Naive thymus-derived CD4-positive, alpha-beta T cell (primary cell): ENCODE results near the gene RPS27. TPM values are rescaled to one million over a fixed set of nuclear protein-coding genes. Genes with fewer than 3 reads are reported as not detected.

Experiments
- ATAC-seq: fragments of 150-1000 bp; cut with Tn5 transposase; 2 replicates; pipeline ENCODE4 v1.10.0; 2021; ENCODE audit warnings: mild to moderate bottlenecking, moderate library complexity
- CTCF ChIA-PET: fragments of 350-600 bp; sonication (Branson Sonifier 250); formaldehyde crosslinking; loops from one replicate; lab custom pipeline; 2021; ENCODE audit warnings: antibody characterized with exemption; lab: Charles Lee
- POLR2A ChIA-PET: fragments of 350-600 bp; sonication (Branson Sonifier 250); formaldehyde crosslinking; loops from one replicate; lab custom pipeline; 2021; ENCODE audit warnings: antibody characterized with exemption, inconsistent platforms; lab: Charles Lee
- DNase-seq, 9 donors: peaks; one replicate each; pipeline versions ENCODE4 v3.0.0 to v3.0.0-alpha.2; 2020 to 2022; ENCODE audit warnings: mixed read lengths in 1 of 9
- H3K27ac ChIP-seq: one replicate; pipeline ENCODE4 v1.7.0; 2013; ENCODE audit warnings: mild to moderate bottlenecking, low read depth, low read length, moderate library complexity
- H3K27me3 ChIP-seq, 2 donors: one replicate each; pipeline ENCODE4 v1.7.0; 2013; ENCODE audit warnings: low read length in 2 of 2, mild to moderate bottlenecking in 2 of 2, moderate library complexity in 2 of 2; ENCODE audit not compliant: control insufficient read depth in 2 of 2, insufficient read depth in 2 of 2
- H3K36me3 ChIP-seq, 3 experiments: 1 replicate in 2 of 3; 2 replicates in 1 of 3; pipeline ENCODE4 v1.7.0; 2013; ENCODE audit warnings: low read length in 3 of 3, mild to moderate bottlenecking in 3 of 3, moderate library complexity in 1 of 3; ENCODE audit not compliant: insufficient read depth in 3 of 3, control insufficient read depth in 2 of 3
- H3K4me1 ChIP-seq, 2 donors: one replicate each; pipeline ENCODE4 v1.7.0; 2013; ENCODE audit warnings: low read length in 2 of 2, mild to moderate bottlenecking in 2 of 2, moderate library complexity in 1 of 2; ENCODE audit not compliant: control insufficient read depth in 2 of 2, insufficient read depth in 2 of 2
- H3K4me3 ChIP-seq: 2 replicates; pipeline ENCODE4 v1.7.0; 2013; ENCODE audit warnings: mild to moderate bottlenecking, low read length
- H3K9me3 ChIP-seq, 3 experiments: 1 replicate in 2 of 3; 2 replicates in 1 of 3; pipeline ENCODE4 v1.7.0; 2013; ENCODE audit warnings: low read length in 3 of 3; ENCODE audit not compliant: control insufficient read depth in 2 of 3
- H3K27ac Mint-ChIP-seq, 9 donors: one replicate each; pipeline ENCODE4 v1.8.0; 2020 to 2022; ENCODE audit warnings: mixed read lengths in 9 of 9, mild to moderate bottlenecking in 8 of 9, moderate library complexity in 5 of 9, inconsistent platforms in 2 of 9
- H3K27me3 Mint-ChIP-seq, 5 donors: one replicate each; pipeline ENCODE4 v1.8.0; 2021 to 2022; ENCODE audit warnings: mixed read lengths in 5 of 5, mild to moderate bottlenecking in 1 of 5
- H3K36me3 Mint-ChIP-seq, 5 donors: one replicate each; pipeline ENCODE4 v1.8.0; 2020 to 2022; ENCODE audit warnings: mixed read lengths in 5 of 5, mild to moderate bottlenecking in 3 of 5, inconsistent platforms in 1 of 5
- H3K4me1 Mint-ChIP-seq, 7 donors: one replicate each; pipeline ENCODE4 v1.8.0; 2020 to 2022; ENCODE audit warnings: mixed read lengths in 7 of 7, mild to moderate bottlenecking in 3 of 7, inconsistent platforms in 1 of 7
- H3K4me3 Mint-ChIP-seq, 10 donors: one replicate each; pipeline ENCODE4 v1.8.0; 2020 to 2022; ENCODE audit warnings: mild to moderate bottlenecking in 10 of 10, mixed read lengths in 10 of 10, moderate library complexity in 6 of 10, inconsistent platforms in 2 of 10
- H3K9me3 Mint-ChIP-seq, 11 donors: one replicate each; pipeline ENCODE4 v1.8.0; 2020 to 2022; ENCODE audit warnings: mixed read lengths in 11 of 11, mild to moderate bottlenecking in 4 of 11, inconsistent platforms in 1 of 11, moderate library complexity in 1 of 11
- intact Hi-C, 2 donors: fragments of 100-400 bp; cut with micrococcal nuclease; formaldehyde crosslinking; loops; one replicate each; pipeline ENCODE4 v1.15.1; 2023
- polyA plus RNA-seq, 2 donors: library from polyadenylated mRNA; unstranded; fragments of 300-500 nt; fragmentation: Illumina TruSeq; gene quantifications; one replicate each; pipeline ENCODE4 v1.2.3, GENCODE V29; 2021
- total RNA-seq, 6 experiments: library from RNA in 5 of 6; stranded (reverse) in 5 of 6; gene quantifications; 1 replicate in 5 of 6; 2 replicates in 1 of 6; pipeline ENCODE4 v1.2.3 and lab custom pipeline; 2021 to 2026

The RPS27 gene
- 1,000 to 10,000 TPM; 2,313 to 8,530 (median 5,699) TPM for total RNA-seq
- polyA plus RNA-seq = over 10,000 TPM; 24,536 to 29,571 TPM
- 2,668 reads per million, percentile 100 among the genes with 10 or more reads in this experiment for total RNA-seq (lab: John Stamatoyannopoulos, UW)

- ATAC-seq = peak; percentile 90
- peaks cover 32 to 62% (median 44%) of the 10 kb centered on the region in 7 donors for H3K4me1 Mint-ChIP-seq
- intact Hi-C loops = loop anchor here (1.0 to 10.0 kb wide), 22 partner anchors 13 to 568 kb away; partner anchors contain the start of genes CRTC2 (in 2 of the 2), HAX1 (in 2 of the 2), JTB (in 2 of the 2) and SLC39A1 (in 2 of the 2)
- peak within 1 kb of the TSS; percentile 83 to 99 (median 96) for H3K4me3 Mint-ChIP-seq
- CTCF ChIA-PET = interaction anchor here (0.6 to 8.0 kb wide), 9 partner anchors 13 to 287 kb away, joined by 3 to 84 read pairs (median 3); partner anchors contain the start of genes DENND4B, JTB and NUP210L
- Histone ChIP-seq H3K9me3 (no peaks in the 10 kb centered on the region), H3K27ac (peak within 1 kb of the TSS; percentile 99), H3K27me3 (no peaks in the 10 kb centered on the region), H3K36me3 (peaks cover 7 to 41% (median 29%) of the 10 kb centered on the region in 3 experiments), H3K4me3 (peak within 1 kb of the TSS; percentile 82), H3K4me1 (peaks cover 26 to 34% of the 10 kb centered on the region in 2 donors)
- peaks cover 0 to 10% (median 0%) of the 10 kb centered on the region in 11 donors for H3K9me3 Mint-ChIP-seq
- DNase-seq = peak; percentile 76 to 97 (median 92)
- peaks cover 2 to 8% (median 4%) of the 10 kb centered on the region in 5 donors for H3K27me3 Mint-ChIP-seq
- peak within 1 kb of the TSS; percentile 92 to 100 (median 99) for H3K27ac Mint-ChIP-seq
- POLR2A ChIA-PET = interaction anchor here (0.5 to 10.4 kb wide), 64 partner anchors 10 to 567 kb away, joined by 3 to 157 read pairs (median 4); partner anchors contain the start of genes ATP8B2, CHTOP, CREB3L4 and CRTC2
- peaks cover 8 to 31% (median 29%) of the 10 kb centered on the region in 5 donors for H3K36me3 Mint-ChIP-seq
Observed at GRCh38 chr1:153990468-153991150, at the start of gene RPS27. TSS of gene RPS27 (plus strand) at chr1:153990762. CDS start at chr1:153990797, 35 bp downstream.

GRCh38 chr1:153941826-153942725, 48.5 kb upstream of the RPS27 start:
- peaks cover 0 to 6% (median 0%) of the 10 kb centered on the region in 11 donors for H3K9me3 Mint-ChIP-seq
- Histone ChIP-seq H3K27ac (peak overlapping the region; percentile 42), H3K9me3 (no peaks in the 10 kb centered on the region), H3K4me3 (no peak overlapping the region), H3K36me3 (peaks cover 16 to 65% (median 16%) of the 10 kb centered on the region in 3 experiments), H3K4me1 (peaks cover 23 to 25% of the 10 kb centered on the region in 2 donors), H3K27me3 (no peaks in the 10 kb centered on the region)
- peaks cover 20 to 52% (median 42%) of the 10 kb centered on the region in 7 donors for H3K4me1 Mint-ChIP-seq
- intact Hi-C loops = no loop called here
- ChIA-PET CTCF (no interaction called here), POLR2A (interaction anchor here (0.7 to 7.3 kb wide), 4 partner anchors 16 to 48 kb away, joined by 3 to 159 read pairs (median 4); partner anchors contain the start of genes CRTC2, GATAD2B and SLC39A1)
- peak overlapping the region in 2 of 10 donors; percentile 57 to 58 for H3K4me3 Mint-ChIP-seq
- peak overlapping the region in 4 of 9 donors; percentile 56 to 82 (median 72) for H3K27ac Mint-ChIP-seq
- no peaks in the 10 kb centered on the region for H3K27me3 Mint-ChIP-seq
- H3K36me3 Mint-ChIP-seq = peaks cover 8 to 44% (median 11%) of the 10 kb centered on the region in 5 donors
- ATAC-seq = no peak
- no peak for DNase-seq

GRCh38 chr1:153942766-153943549, 47.6 kb upstream of the RPS27 start:
- Mint-ChIP-seq H3K9me3 (peaks cover 0 to 6% (median 0%) of the 10 kb centered on the region in 11 donors), H3K4me1 (peaks cover 20 to 52% (median 41%) of the 10 kb centered on the region in 7 donors), H3K27ac (peak overlapping the region in 8 of 9 donors; percentile 43 to 97 (median 77)), H3K27me3 (no peaks in the 10 kb centered on the region), H3K36me3 (peaks cover 8 to 37% (median 10%) of the 10 kb centered on the region in 5 donors), H3K4me3 (peak overlapping the region in 8 of 10 donors; percentile 14 to 93 (median 25))
- CTCF ChIA-PET = interaction anchor here (2.4 kb wide), 1 partner anchor 44 kb away, joined by 13 read pairs; the partner anchor contains the start of gene RAB13
- H3K4me1 ChIP-seq = peaks cover 23 to 25% of the 10 kb centered on the region in 2 donors
- no peak overlapping the region for H3K4me3 ChIP-seq
- ATAC-seq = no peak
- H3K36me3 ChIP-seq = peaks cover 7 to 63% (median 9%) of the 10 kb centered on the region in 3 experiments
- intact Hi-C loops = no loop called here
- POLR2A ChIA-PET = interaction anchor here (0.6 to 7.3 kb wide), 9 partner anchors 10 to 51 kb away, joined by 3 to 159 read pairs (median 6); partner anchors contain the start of genes CREB3L4, CRTC2, GATAD2B and RPS27
- DNase-seq = no peak
- H3K27ac ChIP-seq = peak overlapping the region; percentile 42
- no peaks in the 10 kb centered on the region for H3K9me3 ChIP-seq
- no peaks in the 10 kb centered on the region for H3K27me3 ChIP-seq

GRCh38 chr1:153944005-153944826, 46.3 kb upstream of the RPS27 start:
- Mint-ChIP-seq H3K9me3 (peaks cover 0 to 6% (median 0%) of the 10 kb centered on the region in 11 donors), H3K27ac (peak overlapping the region; percentile 90 to 98 (median 96)), H3K4me3 (peak overlapping the region; percentile 93 to 99 (median 96)), H3K36me3 (peaks cover 7 to 38% (median 10%) of the 10 kb centered on the region in 5 donors), H3K27me3 (no peaks in the 10 kb centered on the region), H3K4me1 (peaks cover 20 to 52% (median 41%) of the 10 kb centered on the region in 7 donors)
- ChIA-PET CTCF (interaction anchor here (0.9 to 3.6 kb wide), 7 partner anchors 12 to 45 kb away, joined by 3 to 36 read pairs (median 5); partner anchors contain the start of genes CREB3L4, CRTC2, JTB and RAB13), POLR2A (interaction anchor here (0.6 to 7.3 kb wide), 21 partner anchors 9 to 1961 kb away, joined by 3 to 159 read pairs (median 6); partner anchors contain the start of genes CREB3L4, CRTC2, GATAD2B and JTB)
- peaks cover 23 to 25% of the 10 kb centered on the region in 2 donors for H3K4me1 ChIP-seq
- peaks cover 6 to 69% (median 19%) of the 10 kb centered on the region in 3 experiments for H3K36me3 ChIP-seq
- no peaks in the 10 kb centered on the region for H3K27me3 ChIP-seq
- ATAC-seq (no peak), DNase-seq (peak in 1 of 9 donors; percentile 35)
- H3K9me3 ChIP-seq = no peaks in the 10 kb centered on the region
- H3K4me3 ChIP-seq = peak overlapping the region; percentile 94
- H3K27ac ChIP-seq = peak overlapping the region; percentile 89
- intact Hi-C loops = no loop called here
